NCI-H524 (cell line): ENCODE results near the gene NSL1.
A peak's percentile ranks its signal among the peaks of the same experiment; 100 is the strongest.
"Not testable (repeated sequence)": the region's sequence is repeated elsewhere in the genome, so short reads cannot be mapped to it uniquely, and the experiment has no call there.

Experiments
- DNase-seq, 2 experiments: peaks; one replicate each; lab custom pipeline; 2025; lab: John Stamatoyannopoulos, UW

Gene NSL1

GRCh38 chr1:212749821-212750535, 41.6 kb downstream of the NSL1 start:
- peak; percentile 35 to 61 for DNase-seq

- DNase-seq, result no peak
Observed at GRCh38 chr1:212746546-212746945, 45.0 kb downstream of the NSL1 start.

- no peak for DNase-seq
Observed at GRCh38 chr1:212745303-212745702, 46.3 kb downstream of the NSL1 start.

- no peak for DNase-seq
Observed at GRCh38 chr1:212743901-212744475, 47.6 kb downstream of the NSL1 start.

GRCh38 chr1:212738330-212738729, 53.2 kb downstream of the NSL1 start:
- no peak for DNase-seq

GRCh38 chr1:212737559-212737958, 54.0 kb downstream of the NSL1 start:
- DNase-seq, result no peak

GRCh38 chr1:212733109-212733508, 58.5 kb downstream of the NSL1 start:
- DNase-seq, result no peak

- DNase-seq, result no peak
Observed at GRCh38 chr1:212731630-212732029, 59.9 kb downstream of the NSL1 start.

- no peak for DNase-seq
Observed at GRCh38 chr1:212728606-212729005, 63.0 kb downstream of the NSL1 start.

- DNase-seq, result no peak
Observed at GRCh38 chr1:212727386-212728181, 64.0 kb downstream of the NSL1 start.

- not testable (repeated sequence) for DNase-seq
Observed at GRCh38 chr1:212724679-212725078, 66.9 kb downstream of the NSL1 start.

GRCh38 chr1:212722270-212722957, 69.2 kb downstream of the NSL1 start:
- DNase-seq, result no peak

GRCh38 chr1:212721388-212722247, 70.0 kb downstream of the NSL1 start:
- no peak for DNase-seq

- DNase-seq, result no peak
Observed at GRCh38 chr1:212719633-212720032, 71.9 kb downstream of the NSL1 start.

- peak; percentile 6 to 68 for DNase-seq
Observed at GRCh38 chr1:212718499-212718898, 73.1 kb downstream of the NSL1 start.

GRCh38 chr1:212716161-212716560, 75.4 kb downstream of the NSL1 start:
- DNase-seq, result no peak

- DNase-seq, result no peak
Observed at GRCh38 chr1:212713465-212714136, 78.0 kb downstream of the NSL1 start.

GRCh38 chr1:212712451-212713303, 78.9 kb downstream of the NSL1 start:
- DNase-seq, result no peak

GRCh38 chr1:212711974-212712373, 79.6 kb downstream of the NSL1 start:
- DNase-seq, result not testable (repeated sequence)

- DNase-seq, result no peak
Observed at GRCh38 chr1:212710566-212710965, 81.0 kb downstream of the NSL1 start.
